Duodenal mucosa (tissue), 2 donors: Measurements from ENCODE around the gene PCDHB2.
"Not testable (repeated sequence)": the region's sequence is repeated elsewhere in the genome, so short reads cannot be mapped to it uniquely, and the experiment has no call there.

ENCODE experiments used
- H3K27ac ChIP-seq: one replicate; pipeline ENCODE4 v1.7.0; 2013; ENCODE audit warnings: low read depth, low read length
- H3K27me3 ChIP-seq, 2 donors: one replicate each; pipeline ENCODE4 v1.7.0; 2013; ENCODE audit warnings: low read length in 2 of 2, control low read depth in 1 of 2; ENCODE audit not compliant: insufficient read depth in 2 of 2, control insufficient read depth in 1 of 2
- H3K36me3 ChIP-seq, 2 donors: one replicate each; pipeline ENCODE4 v1.7.0; 2013; ENCODE audit warnings: low read length in 2 of 2, control low read depth in 1 of 2; ENCODE audit not compliant: insufficient read depth in 2 of 2, control insufficient read depth in 1 of 2
- H3K4me1 ChIP-seq, 2 donors: one replicate each; pipeline ENCODE4 v1.7.0; 2013; ENCODE audit warnings: low read length in 2 of 2, control low read depth in 1 of 2; ENCODE audit not compliant: insufficient read depth in 2 of 2, control insufficient read depth in 1 of 2
- H3K4me3 ChIP-seq, 2 donors: one replicate each; pipeline ENCODE4 v1.7.0; 2013; ENCODE audit warnings: low read length in 2 of 2, low read depth in 1 of 2
- H3K9ac ChIP-seq, 2 donors: one replicate each; pipeline ENCODE4 v1.7.0; 2013; ENCODE audit warnings: low read length in 2 of 2, low read depth in 1 of 2
- H3K9me3 ChIP-seq, 2 donors: one replicate each; pipeline ENCODE4 v1.7.0; 2013; ENCODE audit warnings: low read length in 2 of 2, control low read depth in 1 of 2; ENCODE audit not compliant: control insufficient read depth in 1 of 2

PCDHB2 gene

DNA sequence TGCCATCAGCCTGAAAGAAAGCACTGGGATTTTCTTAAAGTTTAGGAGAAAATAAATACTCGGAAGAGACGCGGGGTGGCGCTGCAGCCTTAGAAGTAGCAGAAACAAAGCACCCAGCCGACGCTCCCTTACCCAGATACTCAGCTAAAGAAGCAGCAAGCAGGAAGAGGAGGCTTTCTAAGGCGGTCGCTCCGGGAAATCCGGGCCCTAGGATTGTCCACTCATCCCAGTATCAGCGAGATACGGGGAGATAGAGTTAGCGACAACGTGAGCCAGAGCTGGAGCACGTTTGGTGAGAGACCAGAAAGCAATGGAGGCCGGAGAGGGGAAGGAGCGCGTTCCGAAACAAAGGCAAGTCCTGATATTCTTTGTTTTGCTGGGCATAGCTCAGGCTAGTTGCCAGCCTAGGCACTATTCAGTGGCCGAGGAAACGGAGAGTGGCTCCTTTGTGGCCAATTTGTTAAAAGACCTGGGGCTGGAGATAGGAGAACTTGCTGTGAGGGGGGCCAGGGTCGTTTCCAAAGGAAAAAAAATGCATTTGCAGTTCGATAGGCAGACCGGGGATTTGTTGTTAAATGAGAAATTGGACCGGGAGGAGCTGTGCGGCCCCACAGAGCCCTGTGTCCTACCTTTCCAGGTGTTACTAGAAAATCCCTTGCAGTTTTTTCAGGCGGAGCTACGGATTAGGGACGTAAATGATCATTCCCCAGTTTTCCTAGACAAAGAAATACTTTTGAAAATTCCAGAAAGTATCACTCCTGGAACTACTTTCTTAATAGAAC lies at the start of gene PCDHB2:
PCDHB2 (plus strand) TSS at position 135 of the 782 bp plus-strand sequence; CDS start at position 311, 176 bp downstream.
- Histone ChIP-seq H3K4me1 (no peaks in the 10 kb centered on the region), H3K4me3 (peak within 1 kb of the TSS in 1 of 2 donors; percentile 38), H3K27ac (no peak within 1 kb of the TSS), H3K9ac (no peak within 1 kb of the TSS), H3K27me3 (no peaks in the 10 kb centered on the region), H3K9me3 (peaks cover 13 to 15% of the 10 kb centered on the region in 2 donors), H3K36me3 (no peaks in the 10 kb centered on the region)

- H3K36me3 ChIP-seq = no peaks in the 10 kb centered on the region
- H3K27me3 ChIP-seq = no peaks in the 10 kb centered on the region
- no peaks in the 10 kb centered on the region for H3K4me1 ChIP-seq
- H3K27ac ChIP-seq = no peak within 1 kb of the TSS
- H3K9ac ChIP-seq = no peak within 1 kb of the TSS
- peak within 1 kb of the TSS; percentile 41 to 57 for H3K4me3 ChIP-seq
- H3K9me3 ChIP-seq = peaks cover 0 to 5% of the 10 kb centered on the region in 2 donors
Observed at GRCh38 chr5:141050622-141051520, 43.5 kb upstream of the PCDHB2 start, which contains the start of gene PCDHB1. Gene PCDHB1, plus strand, starts transcription at chr5:141051374. Its CDS starts 97 bp downstream, at chr5:141051471.

- Histone ChIP-seq H3K9me3 (peaks cover 0 to 5% of the 10 kb centered on the region in 2 donors), H3K27me3 (no peaks in the 10 kb centered on the region), H3K4me1 (no peaks in the 10 kb centered on the region), H3K36me3 (no peaks in the 10 kb centered on the region), H3K9ac (no peak overlapping the region), H3K27ac (no peak overlapping the region), H3K4me3 (peak overlapping the region; percentile 41 to 57)
Observed at GRCh38 chr5:141051521-141051866, 42.9 kb upstream of the PCDHB2 start.

- Histone ChIP-seq H3K36me3 (no peaks in the 10 kb centered on the region), H3K9me3 (peaks cover 0 to 4% of the 10 kb centered on the region in 2 donors), H3K27me3 (no peaks in the 10 kb centered on the region), H3K4me1 (no peaks in the 10 kb centered on the region), H3K4me3 (peak overlapping the region in 1 of 2 donors; percentile 15), H3K27ac (no peak overlapping the region), H3K9ac (no peak overlapping the region)
Observed at GRCh38 chr5:141077826-141078225, 16.6 kb upstream of the PCDHB2 start.

- H3K9me3 ChIP-seq = peaks cover 0 to 2% of the 10 kb centered on the region in 2 donors
- H3K9ac ChIP-seq = no peak overlapping the region
- H3K4me1 ChIP-seq = no peaks in the 10 kb centered on the region
- H3K36me3 ChIP-seq = no peaks in the 10 kb centered on the region
- H3K27ac ChIP-seq = no peak overlapping the region
- H3K27me3 ChIP-seq = no peaks in the 10 kb centered on the region
- H3K4me3 ChIP-seq = no peak overlapping the region
Observed at GRCh38 chr5:141082228-141082627, 12.2 kb upstream of the PCDHB2 start.

GRCh38 chr5:141084487-141084989 lies 9.9 kb upstream of the PCDHB2 start:
- H3K4me1 ChIP-seq = no peaks in the 10 kb centered on the region
- H3K27ac ChIP-seq = no peak overlapping the region
- no peaks in the 10 kb centered on the region for H3K36me3 ChIP-seq
- peak overlapping the region in 1 of 2 donors; percentile 48 for H3K4me3 ChIP-seq
- no peaks in the 10 kb centered on the region for H3K27me3 ChIP-seq
- no peak overlapping the region for H3K9ac ChIP-seq
- peaks cover 0 to 6% of the 10 kb centered on the region in 2 donors for H3K9me3 ChIP-seq

DNA sequence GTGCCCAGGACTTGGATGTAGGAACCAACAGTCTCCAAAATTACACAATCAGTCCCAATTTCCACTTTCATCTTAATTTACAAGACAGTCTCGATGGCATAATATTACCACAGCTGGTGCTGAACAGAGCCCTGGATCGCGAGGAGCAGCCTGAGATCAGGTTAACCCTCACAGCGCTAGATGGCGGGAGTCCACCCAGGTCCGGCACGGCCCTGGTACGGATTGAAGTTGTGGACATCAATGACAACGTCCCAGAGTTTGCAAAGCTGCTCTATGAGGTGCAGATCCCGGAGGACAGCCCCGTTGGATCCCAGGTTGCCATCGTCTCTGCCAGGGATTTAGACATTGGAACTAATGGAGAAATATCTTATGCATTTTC lies 837 bp downstream of the PCDHB2 start:
- Histone ChIP-seq H3K9ac (no peak overlapping the region), H3K27me3 (no peaks in the 10 kb centered on the region), H3K9me3 (peaks cover 16 to 20% of the 10 kb centered on the region in 2 donors), H3K4me1 (no peaks in the 10 kb centered on the region), H3K4me3 (no peak overlapping the region), H3K36me3 (no peaks in the 10 kb centered on the region), H3K27ac (no peak overlapping the region)

DNA sequence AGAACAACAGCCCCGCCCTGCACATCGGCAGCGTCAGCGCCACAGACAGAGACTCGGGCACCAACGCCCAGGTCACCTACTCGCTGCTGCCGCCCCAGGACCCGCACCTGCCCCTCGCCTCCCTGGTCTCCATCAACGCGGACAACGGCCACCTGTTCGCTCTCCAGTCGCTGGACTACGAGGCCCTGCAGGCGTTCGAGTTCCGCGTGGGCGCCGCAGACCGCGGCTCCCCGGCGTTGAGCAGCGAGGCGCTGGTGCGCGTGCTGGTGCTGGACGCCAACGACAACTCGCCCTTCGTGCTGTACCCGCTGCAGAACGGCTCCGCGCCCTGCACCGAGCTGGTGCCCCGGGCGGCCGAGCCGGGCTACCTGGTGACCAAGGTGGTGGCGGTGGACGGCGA lies 1.8 kb downstream of the PCDHB2 start:
- not testable (repeated sequence) for H3K27me3 ChIP-seq, H3K4me3 ChIP-seq, H3K36me3 ChIP-seq, H3K9ac ChIP-seq, H3K27ac ChIP-seq, H3K4me1 ChIP-seq
- peaks cover 23 to 29% of the 10 kb centered on the region in 2 donors for H3K9me3 ChIP-seq

GRCh38 chr5:141096586-141096985 lies 2.2 kb downstream of the PCDHB2 start:
- not testable (repeated sequence) for H3K9ac ChIP-seq, H3K36me3 ChIP-seq, H3K4me3 ChIP-seq, H3K27ac ChIP-seq, H3K4me1 ChIP-seq, H3K27me3 ChIP-seq
- peaks cover 27 to 33% of the 10 kb centered on the region in 2 donors for H3K9me3 ChIP-seq
